Stimulated activated naive B cell treated with anti-CD40 and anti-IgM and Interleukin-4, amounts not matched to agents 10 μg/mL and 1 μg/mL and 100 μg/mL, for 72 hours (primary cell): ENCODE measurements around the gene RAB20.
"Not testable (repeated sequence)": the region's sequence is repeated elsewhere in the genome, so short reads cannot be mapped to it uniquely, and the experiment has no call there.

ENCODE experiments used
- ATAC-seq, 2 donors: fragments of 150-1000 bp; cut with Tn5 transposase; replicated peaks; 2 replicates each; pipeline ENCODE4 v1.10.0; 2021; ENCODE audit warnings: moderate library complexity in 1 of 2
- DNase-seq: peaks from one replicate; pipeline ENCODE4 v3.0.0; 2021
- H3K27ac Mint-ChIP-seq: one replicate; pipeline ENCODE4 v1.8.0; 2022; ENCODE audit warnings: mild to moderate bottlenecking, mixed read lengths
- H3K27me3 Mint-ChIP-seq, 2 donors: one replicate each; pipeline ENCODE4 v1.8.0; 2022; ENCODE audit warnings: mixed read lengths in 2 of 2
- H3K36me3 Mint-ChIP-seq, 2 donors: one replicate each; pipeline ENCODE4 v1.8.0; 2022; ENCODE audit warnings: mixed read lengths in 2 of 2, mild to moderate bottlenecking in 1 of 2
- H3K4me1 Mint-ChIP-seq, 2 donors: one replicate each; pipeline ENCODE4 v1.8.0; 2022; ENCODE audit warnings: mixed read lengths in 2 of 2, mild to moderate bottlenecking in 1 of 2
- H3K4me3 Mint-ChIP-seq, 2 donors: one replicate each; pipeline ENCODE4 v1.8.0; 2022; ENCODE audit warnings: mild to moderate bottlenecking in 2 of 2, mixed read lengths in 2 of 2, moderate library complexity in 1 of 2
- H3K9me3 Mint-ChIP-seq, 2 donors: one replicate each; pipeline ENCODE4 v1.8.0; 2022; ENCODE audit warnings: mixed read lengths in 2 of 2, mild to moderate bottlenecking in 1 of 2

RAB20 gene

GRCh38 chr13:110561344-110562035 is at the start of gene RAB20:
RAB20 (minus strand) TSS chr13:110561722; CDS start chr13:110561519, 203 bp downstream.
- peak; percentile 64 for DNase-seq
- H3K4me3 Mint-ChIP-seq, result peak within 1 kb of the TSS; percentile 89 to 95
- peak within 1 kb of the TSS; percentile 93 for H3K27ac Mint-ChIP-seq
- H3K4me1 Mint-ChIP-seq, result peaks cover 30 to 31% of the 10 kb centered on the region in 2 donors
- H3K36me3 Mint-ChIP-seq, result peaks cover 15 to 25% of the 10 kb centered on the region in 2 donors
- ATAC-seq, result peak; percentile 81
- peaks cover 0 to 8% of the 10 kb centered on the region in 2 donors for H3K27me3 Mint-ChIP-seq
- H3K9me3 Mint-ChIP-seq, result peaks cover 0 to 8% of the 10 kb centered on the region in 2 donors

GRCh38 chr13:110610955-110611595 is 49.6 kb upstream of the RAB20 start:
- Mint-ChIP-seq H3K4me3 (no peak overlapping the region), H3K27ac (no peak overlapping the region)
- no peak for ATAC-seq

GRCh38 chr13:110607675-110608224 is 46.2 kb upstream of the RAB20 start:
- no peak for ATAC-seq
- Mint-ChIP-seq H3K36me3 (no peaks in the 10 kb centered on the region), H3K4me1 (peaks cover 0 to 3% of the 10 kb centered on the region in 2 donors), H3K27me3 (peaks cover 2 to 5% of the 10 kb centered on the region in 2 donors), H3K27ac (no peak overlapping the region), H3K4me3 (no peak overlapping the region), H3K9me3 (no peaks in the 10 kb centered on the region)
- DNase-seq, result no peak

More at GRCh38 chr13:110610955-110611595, 49.6 kb upstream of the RAB20 start:
- DNase-seq, result no peak
- Mint-ChIP-seq H3K36me3 (peaks cover 3 to 8% of the 10 kb centered on the region in 2 donors), H3K27me3 (peaks cover 0 to 4% of the 10 kb centered on the region in 2 donors), H3K4me1 (peaks cover 6 to 8% of the 10 kb centered on the region in 2 donors), H3K9me3 (peaks cover 0 to 9% of the 10 kb centered on the region in 2 donors)

GRCh38 chr13:110606281-110606680 is 44.8 kb upstream of the RAB20 start:
- H3K4me1 Mint-ChIP-seq, DNase-seq, ATAC-seq, H3K4me3 Mint-ChIP-seq, H3K9me3 Mint-ChIP-seq, H3K36me3 Mint-ChIP-seq, H3K27me3 Mint-ChIP-seq, H3K27ac Mint-ChIP-seq: not testable (repeated sequence)

GRCh38 chr13:110605132-110605531 is 43.6 kb upstream of the RAB20 start:
- Mint-ChIP-seq H3K4me3 (no peak overlapping the region), H3K9me3 (no peaks in the 10 kb centered on the region), H3K27me3 (peaks cover 5 to 10% of the 10 kb centered on the region in 2 donors), H3K27ac (no peak overlapping the region), H3K4me1 (no peaks in the 10 kb centered on the region), H3K36me3 (no peaks in the 10 kb centered on the region)
- ATAC-seq (no peak), DNase-seq (no peak)

DNA sequence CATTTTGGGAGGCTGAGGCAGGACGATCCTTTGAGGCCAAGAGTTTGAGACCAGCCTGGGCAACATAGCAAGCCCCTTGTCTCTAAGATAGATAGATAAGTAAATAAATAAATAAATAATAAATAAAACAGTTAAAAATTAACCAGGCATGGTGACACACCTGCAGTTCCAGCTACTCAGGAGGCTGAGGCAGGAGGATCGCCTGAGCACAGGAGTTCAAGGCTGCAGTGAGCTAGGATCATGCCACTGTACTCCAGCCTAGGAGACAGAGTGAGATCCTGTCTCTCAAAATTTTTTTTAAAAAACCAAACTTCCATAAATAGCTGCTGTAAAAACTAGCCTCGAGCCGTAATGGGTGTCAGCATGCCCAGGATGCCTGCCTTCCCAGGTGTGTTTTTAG is 39.5 kb upstream of the RAB20 start:
- Mint-ChIP-seq H3K9me3 (no peaks in the 10 kb centered on the region), H3K36me3 (no peaks in the 10 kb centered on the region), H3K4me3 (no peak overlapping the region), H3K27me3 (peaks cover 4 to 10% of the 10 kb centered on the region in 2 donors), H3K27ac (no peak overlapping the region), H3K4me1 (peaks cover 0 to 7% of the 10 kb centered on the region in 2 donors)
- no peak for ATAC-seq
- no peak for DNase-seq

GRCh38 chr13:110600261-110600819 is 38.8 kb upstream of the RAB20 start:
- no peak for ATAC-seq
- Mint-ChIP-seq H3K36me3 (no peaks in the 10 kb centered on the region), H3K27ac (no peak overlapping the region), H3K4me1 (peaks cover 0 to 7% of the 10 kb centered on the region in 2 donors), H3K27me3 (peaks cover 4 to 10% of the 10 kb centered on the region in 2 donors), H3K9me3 (no peaks in the 10 kb centered on the region), H3K4me3 (no peak overlapping the region)
- no peak for DNase-seq

GRCh38 chr13:110597041-110597689 is 35.6 kb upstream of the RAB20 start:
- no peak for DNase-seq
- Mint-ChIP-seq H3K27me3 (peaks cover 0 to 2% of the 10 kb centered on the region in 2 donors), H3K9me3 (no peaks in the 10 kb centered on the region), H3K4me3 (no peak overlapping the region), H3K36me3 (no peaks in the 10 kb centered on the region), H3K4me1 (peaks cover 0 to 14% of the 10 kb centered on the region in 2 donors), H3K27ac (no peak overlapping the region)
- no peak for ATAC-seq

DNA sequence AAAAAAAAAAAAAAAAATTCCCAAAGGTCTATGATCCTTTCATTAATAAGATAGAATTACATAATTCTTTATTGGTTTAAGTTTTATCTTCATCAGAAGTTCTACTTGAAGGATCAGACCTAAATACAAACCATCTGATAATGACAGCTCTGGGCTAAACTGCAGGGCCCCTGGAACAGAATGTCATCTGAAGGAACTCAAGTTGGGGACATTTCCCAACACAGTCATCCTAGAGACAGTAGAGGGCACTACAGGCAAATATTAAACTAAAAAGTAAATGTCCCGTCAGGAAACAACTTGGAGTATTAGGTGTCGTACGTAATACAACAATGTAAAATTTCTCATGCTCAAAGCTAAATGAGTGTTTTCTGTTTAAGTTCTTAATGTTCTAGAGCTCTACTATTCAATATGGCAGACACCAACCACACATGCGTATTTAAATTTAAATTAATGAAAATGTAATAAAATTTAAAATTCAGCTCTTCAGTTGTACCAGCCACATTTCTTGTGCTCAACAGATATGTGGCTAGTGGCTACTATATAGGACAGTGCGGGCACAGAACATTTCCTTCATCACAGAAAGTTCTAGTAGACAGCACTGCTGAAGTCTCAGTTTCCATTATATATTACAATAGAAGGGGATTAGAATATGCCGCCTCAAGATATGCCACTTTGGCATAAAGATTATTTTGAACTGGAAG is 32.1 kb upstream of the RAB20 start:
- DNase-seq, result no peak
- no peaks in the 10 kb centered on the region for H3K36me3 Mint-ChIP-seq
- H3K9me3 Mint-ChIP-seq, result no peaks in the 10 kb centered on the region
- H3K4me1 Mint-ChIP-seq, result peaks cover 0 to 14% of the 10 kb centered on the region in 2 donors
- no peaks in the 10 kb centered on the region for H3K27me3 Mint-ChIP-seq
- H3K4me3 Mint-ChIP-seq, result no peak overlapping the region
- peak; percentile 81 to 94 for ATAC-seq
- no peak overlapping the region for H3K27ac Mint-ChIP-seq

DNA sequence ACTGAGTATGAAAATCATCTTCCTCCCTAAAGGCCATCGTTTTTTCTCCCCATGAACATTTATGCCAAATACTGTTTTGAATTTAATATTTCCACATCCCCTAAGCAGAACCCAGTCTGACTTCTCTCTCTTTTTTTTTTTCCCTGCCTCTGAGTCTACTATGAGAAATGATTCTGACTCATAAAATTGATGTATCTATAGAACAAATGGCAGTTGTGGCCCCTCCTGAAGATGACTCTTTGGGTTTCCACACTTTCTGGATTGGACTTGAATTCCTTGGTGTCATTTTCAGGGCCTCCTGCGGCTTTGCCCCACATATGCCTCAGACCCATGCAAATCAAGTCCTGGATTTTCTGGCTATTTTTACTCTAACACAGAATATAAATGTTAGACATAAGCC is 31.1 kb upstream of the RAB20 start:
- H3K27me3 Mint-ChIP-seq, result no peaks in the 10 kb centered on the region
- ATAC-seq (peak in 1 of 2 donors; percentile 41), DNase-seq (no peak)
- H3K9me3 Mint-ChIP-seq, result no peaks in the 10 kb centered on the region
- no peaks in the 10 kb centered on the region for H3K36me3 Mint-ChIP-seq
- no peak overlapping the region for H3K4me3 Mint-ChIP-seq
- H3K4me1 Mint-ChIP-seq, result peaks cover 0 to 14% of the 10 kb centered on the region in 2 donors
- no peak overlapping the region for H3K27ac Mint-ChIP-seq

DNA sequence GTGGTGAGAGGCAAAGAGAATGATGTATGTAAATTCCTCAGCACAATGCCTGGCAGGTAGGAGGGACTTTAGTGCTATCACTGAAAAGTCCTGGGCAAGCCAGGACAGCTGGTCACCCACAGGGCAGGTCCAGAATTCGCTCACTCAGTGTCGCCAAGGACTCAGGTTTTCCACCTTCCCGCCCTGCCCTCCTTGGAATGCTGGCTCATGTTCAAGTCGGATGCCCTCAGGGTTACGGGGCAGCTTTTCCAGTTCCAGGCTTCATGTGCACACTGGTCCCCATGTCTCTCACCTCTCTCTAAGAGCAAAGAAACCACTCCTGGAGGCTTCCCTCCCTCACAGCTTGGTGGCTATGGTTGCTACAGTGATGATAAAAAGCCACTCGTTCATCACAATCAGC is 29.1 kb upstream of the RAB20 start:
- DNase-seq, result no peak
- Mint-ChIP-seq H3K27me3 (peaks cover 0 to 2% of the 10 kb centered on the region in 2 donors), H3K9me3 (no peaks in the 10 kb centered on the region), H3K27ac (no peak overlapping the region), H3K4me3 (no peak overlapping the region), H3K36me3 (no peaks in the 10 kb centered on the region), H3K4me1 (peaks cover 0 to 7% of the 10 kb centered on the region in 2 donors)
- ATAC-seq, result no peak

- peaks cover 0 to 7% of the 10 kb centered on the region in 2 donors for H3K4me1 Mint-ChIP-seq
Observed at GRCh38 chr13:110589793-110590390, 28.4 kb upstream of the RAB20 start.

DNA sequence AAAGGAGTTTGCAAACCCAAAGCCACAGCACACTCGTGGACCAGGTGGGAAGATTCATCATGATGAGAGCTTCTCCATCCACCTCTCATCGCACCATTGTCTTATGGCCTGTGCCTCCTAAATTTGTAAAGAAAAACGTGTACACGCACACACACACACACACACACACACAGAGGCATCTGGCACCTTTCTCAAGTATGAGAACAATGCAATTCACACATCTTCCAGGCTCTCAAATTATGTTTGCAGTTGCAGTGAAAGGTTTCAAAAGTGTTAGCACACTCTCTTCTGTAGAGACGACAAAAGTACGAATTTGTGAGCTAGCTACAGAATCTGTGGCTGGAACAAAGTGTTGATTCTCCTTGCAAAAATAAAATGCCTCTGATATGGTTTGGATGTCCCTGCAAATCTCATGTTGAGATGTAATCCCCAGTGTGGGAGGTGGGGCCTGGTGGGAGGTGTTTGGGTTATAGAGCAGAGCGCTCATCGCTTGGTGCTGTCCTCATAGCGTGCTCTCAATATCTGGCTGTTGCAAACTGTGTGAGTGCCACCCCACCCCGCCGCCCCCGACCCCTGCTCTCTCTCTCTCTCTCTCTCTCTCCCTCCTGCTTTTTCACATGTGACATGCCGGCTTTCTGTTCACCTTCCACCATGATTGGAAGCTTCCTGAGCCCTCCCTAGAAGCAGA is 21.8 kb upstream of the RAB20 start:
- Mint-ChIP-seq H3K27ac (no peak overlapping the region), H3K27me3 (peaks cover 5 to 11% of the 10 kb centered on the region in 2 donors), H3K36me3 (no peaks in the 10 kb centered on the region), H3K4me1 (peaks cover 6 to 8% of the 10 kb centered on the region in 2 donors), H3K4me3 (no peak overlapping the region), H3K9me3 (no peaks in the 10 kb centered on the region)
- DNase-seq (no peak), ATAC-seq (no peak)

More at GRCh38 chr13:110589793-110590390, 28.4 kb upstream of the RAB20 start:
- ATAC-seq (no peak), DNase-seq (no peak)
- H3K27ac Mint-ChIP-seq, result no peak overlapping the region
- no peak overlapping the region for H3K4me3 Mint-ChIP-seq
- H3K9me3 Mint-ChIP-seq, result no peaks in the 10 kb centered on the region
- no peaks in the 10 kb centered on the region for H3K36me3 Mint-ChIP-seq
- H3K27me3 Mint-ChIP-seq, result peaks cover 0 to 7% of the 10 kb centered on the region in 2 donors
